Ovary (tissue), 3 donors: ENCODE results near the gene CCNL1.

ENCODE experiments used
- CTCF ChIP-seq, 3 donors: fragments of 450-650 bp in 2 of 3; fragments of 200-600 bp in 1 of 3; IDR thresholded peaks; one replicate each; pipeline versions ENCODE4 v1.5.1 to v1.8.0; 2016 to 2022; ENCODE audit warnings: antibody characterized with exemption in 3 of 3, mild to moderate bottlenecking in 1 of 3
- EP300 ChIP-seq: sonication (generic); formaldehyde crosslinking; IDR thresholded peaks from one replicate; pipeline ENCODE4 v1.6.1; 2017; ENCODE audit warnings: antibody characterized with exemption
- POLR2A ChIP-seq: fragments of 450-650 bp; IDR thresholded peaks from one replicate; pipeline ENCODE4 v1.6.1; 2017; ENCODE audit warnings: antibody characterized with exemption, mild to moderate bottlenecking, moderate library complexity
- donor health status: DM: no; HTN: no; CAD: no.

- TF ChIP-seq CTCF (IDR thresholded peaks at IDR 0.05) (no peak), EP300 (no peak), POLR2A (no peak)
Measured at GRCh38 chr3:157199841-157200240, 39.9 kb upstream of the CCNL1 start.
